Fibroblast of lung (primary cell): ENCODE measurements around the gene NOB1. TPM values are rescaled to one million over a fixed set of nuclear protein-coding genes. Genes with fewer than 3 reads are reported as not detected.
A peak's percentile ranks its signal among the peaks of the same experiment; 100 is the strongest.

Experiments used
- DNase-seq, 2 donors: peaks; one replicate each; pipeline versions ENCODE4 v3.0.0 to v3.0.0-alpha.2; 2010; ENCODE audit warnings: low read depth in 2 of 2
- H2AFZ ChIP-seq: 2 replicates; pipeline ENCODE4 v1.5.1; 2012; ENCODE audit warnings: low read length, control low read depth, inconsistent platforms
- H3K27ac ChIP-seq: 2 replicates; pipeline ENCODE4 v1.5.1; 2011; ENCODE audit warnings: low read length, control low read depth; ENCODE audit not compliant: insufficient read depth
- H3K27me3 ChIP-seq: 2 replicates; pipeline ENCODE4 v1.5.1; 2011; ENCODE audit warnings: mild to moderate bottlenecking, low read length; ENCODE audit not compliant: control insufficient read depth, insufficient read depth
- H3K36me3 ChIP-seq: 2 replicates; pipeline ENCODE4 v1.5.1; 2011; ENCODE audit warnings: low read length; ENCODE audit not compliant: control insufficient read depth, insufficient read depth
- H3K4me1 ChIP-seq: 2 replicates; pipeline ENCODE4 v1.5.1; 2011; ENCODE audit warnings: low read length; ENCODE audit not compliant: control insufficient read depth, insufficient read depth; ENCODE audit errors: extremely low read depth
- H3K4me2 ChIP-seq: 2 replicates; pipeline ENCODE4 v1.5.1; 2011; ENCODE audit warnings: low read length, control low read depth; ENCODE audit not compliant: insufficient read depth; ENCODE audit errors: extremely low read depth
- H3K4me3 ChIP-seq, 4 experiments: fragments of 200-600 bp in 1 of 4; sonication (generic) in 1 of 4; replicated peaks in 1 of 4; 2 replicates each; pipeline ENCODE4 v1.5.1; 2011 to 2016; ENCODE audit warnings: low read length in 4 of 4, low read depth in 3 of 4, mild to moderate bottlenecking in 3 of 4, control low read depth in 2 of 4, inconsistent platforms in 1 of 4, mixed read lengths in 1 of 4; ENCODE audit not compliant: insufficient read depth in 1 of 4; ENCODE audit errors: control extremely low read depth in 1 of 4
- H3K79me2 ChIP-seq: 2 replicates; pipeline ENCODE4 v1.5.1; 2012; ENCODE audit warnings: mild to moderate bottlenecking, low read length, inconsistent platforms; ENCODE audit not compliant: control insufficient read depth, insufficient read depth
- H3K9ac ChIP-seq: 2 replicates; pipeline ENCODE4 v1.5.1; 2011; ENCODE audit warnings: mild to moderate bottlenecking, low read length, control low read depth; ENCODE audit not compliant: insufficient read depth
- H3K9me3 ChIP-seq: 2 replicates; pipeline ENCODE4 v1.5.1; 2012; ENCODE audit warnings: low read depth, low read length; ENCODE audit not compliant: control insufficient read depth, insufficient read depth
- H4K20me1 ChIP-seq: 2 replicates; pipeline ENCODE4 v1.5.1; 2011; ENCODE audit warnings: low read length; ENCODE audit not compliant: control insufficient read depth, insufficient read depth; ENCODE audit errors: extremely low read depth
- EZH2 ChIP-seq: IDR thresholded peaks from 2 replicates; pipeline ENCODE4 v1.5.1; 2012; ENCODE audit warnings: low read length, control low read depth, mild to moderate bottlenecking; ENCODE audit errors: missing control alignments
- polyA minus RNA-seq: library from RNA; depleted of rRNA, polyadenylated mRNA; stranded (reverse); fragments of >200 nt; gene quantifications from 2 replicates; pipeline ENCODE4 v1.2.3, GENCODE V29; 2011; ENCODE audit warnings: low replicate concordance
- polyA plus RNA-seq, 2 donors: library from polyadenylated mRNA; depleted of rRNA in 1 of 2; stranded (reverse) in 1 of 2; unstranded in 1 of 2; fragments of >200 nt; gene quantifications; 2 replicates each; pipeline ENCODE4 v1.2.1, GENCODE V29; 2011 to 2012; ENCODE audit warnings: missing spikeins in 1 of 2
- total RNA-seq: library from RNA; depleted of rRNA; stranded (reverse); fragments of >200 nt; gene quantifications from 2 replicates; pipeline ENCODE4 v1.2.1, GENCODE V29; 2014
- TF ChIP-seq, protein P1 (sequence below), 2 donors: IDR thresholded peaks in 1 of 2; conservative IDR thresholded peaks in 1 of 2; 1 replicate in 1 of 2; 2 replicates in 1 of 2; pipeline ENCODE4 v1.5.1; 2011 to 2012; ENCODE audit warnings: low read length in 2 of 2, control low read depth in 1 of 2, inconsistent platforms in 1 of 2, low read depth in 1 of 2, mild to moderate bottlenecking in 1 of 2

Gene NOB1
- total RNA-seq (25.1 and 28.0 TPM in 2 replicates), polyA plus RNA-seq (45.0 and 64.4 TPM in 2 replicates), polyA minus RNA-seq (37.7 and 68.5 TPM in 2 replicates)
- 41.7 and 60.4 TPM in 2 replicates for polyA plus RNA-seq (2012)

DNA sequence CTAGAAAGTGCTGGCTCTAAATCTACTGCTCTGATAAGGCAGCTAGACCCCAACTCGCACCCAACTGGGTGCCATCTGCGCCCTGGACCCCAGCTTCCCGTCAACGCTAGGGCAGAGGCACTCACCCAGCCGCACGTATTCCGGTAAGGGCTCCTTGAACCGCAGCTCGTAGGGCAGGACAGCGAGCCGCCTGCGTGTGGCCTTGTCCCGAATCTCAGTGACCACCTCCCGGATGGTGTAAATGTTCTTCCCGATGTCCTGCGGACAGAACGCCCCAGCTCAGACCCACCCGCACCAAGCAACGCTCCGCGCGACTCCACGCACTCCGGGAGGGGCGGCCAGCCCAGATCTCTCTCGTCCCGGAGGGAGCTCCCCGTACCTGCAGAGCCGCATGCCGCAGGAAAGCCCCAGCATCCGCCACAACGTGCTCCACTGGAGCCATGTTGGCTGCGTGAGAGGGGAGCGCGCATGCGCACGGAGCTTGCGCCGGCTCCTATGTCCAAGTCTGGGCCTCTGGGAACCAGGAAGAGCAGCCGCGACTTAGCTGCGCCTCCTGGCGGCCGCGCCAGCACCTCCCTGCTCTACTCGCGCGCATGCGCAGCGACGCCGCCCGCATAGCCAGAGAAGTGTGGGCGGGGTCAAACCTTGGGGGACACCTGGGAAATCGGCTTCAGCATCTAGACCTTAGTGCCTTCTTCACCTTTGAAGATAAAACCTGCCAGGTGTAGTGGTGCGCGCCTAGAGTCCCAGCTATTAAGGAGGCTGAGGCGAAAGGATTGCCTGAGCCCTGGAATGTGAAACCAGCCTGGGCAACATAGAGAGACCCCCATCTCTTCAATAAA, at the start of gene NOB1:
TSS of gene NOB1 (minus strand) at position 458 of the 842 bp plus-strand sequence. CDS start at position 442, 16 bp downstream.
- Histone ChIP-seq H2AFZ (peak within 1 kb of the TSS; percentile 98), H3K9ac (peak within 1 kb of the TSS; percentile 92), H3K4me1 (peaks cover 6% of the 10 kb centered on the region), H4K20me1 (no peaks in the 10 kb centered on the region), H3K36me3 (no peaks in the 10 kb centered on the region), H3K9me3 (no peaks in the 10 kb centered on the region), H3K27ac (peak within 1 kb of the TSS; percentile 79), H3K4me3 (peak within 1 kb of the TSS; percentile 81 to 100 (median 97)), H3K4me2 (peak within 1 kb of the TSS; percentile 92), H3K27me3 (no peaks in the 10 kb centered on the region), H3K79me2 (peaks cover 33% of the 10 kb centered on the region)
- TF ChIP-seq, protein P1, sequence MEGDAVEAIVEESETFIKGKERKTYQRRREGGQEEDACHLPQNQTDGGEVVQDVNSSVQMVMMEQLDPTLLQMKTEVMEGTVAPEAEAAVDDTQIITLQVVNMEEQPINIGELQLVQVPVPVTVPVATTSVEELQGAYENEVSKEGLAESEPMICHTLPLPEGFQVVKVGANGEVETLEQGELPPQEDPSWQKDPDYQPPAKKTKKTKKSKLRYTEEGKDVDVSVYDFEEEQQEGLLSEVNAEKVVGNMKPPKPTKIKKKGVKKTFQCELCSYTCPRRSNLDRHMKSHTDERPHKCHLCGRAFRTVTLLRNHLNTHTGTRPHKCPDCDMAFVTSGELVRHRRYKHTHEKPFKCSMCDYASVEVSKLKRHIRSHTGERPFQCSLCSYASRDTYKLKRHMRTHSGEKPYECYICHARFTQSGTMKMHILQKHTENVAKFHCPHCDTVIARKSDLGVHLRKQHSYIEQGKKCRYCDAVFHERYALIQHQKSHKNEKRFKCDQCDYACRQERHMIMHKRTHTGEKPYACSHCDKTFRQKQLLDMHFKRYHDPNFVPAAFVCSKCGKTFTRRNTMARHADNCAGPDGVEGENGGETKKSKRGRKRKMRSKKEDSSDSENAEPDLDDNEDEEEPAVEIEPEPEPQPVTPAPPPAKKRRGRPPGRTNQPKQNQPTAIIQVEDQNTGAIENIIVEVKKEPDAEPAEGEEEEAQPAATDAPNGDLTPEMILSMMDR (conservative IDR thresholded peaks at IDR 0.05 in 1 of 2, IDR thresholded peaks at IDR 0.05 in 1 of 2; ENCODE audit: low read depth in 1 of 2, low read length in 2 of 2): peak; percentile 95
- no peak for TF ChIP-seq EZH2
- peak; percentile 91 to 97 for DNase-seq

DNA sequence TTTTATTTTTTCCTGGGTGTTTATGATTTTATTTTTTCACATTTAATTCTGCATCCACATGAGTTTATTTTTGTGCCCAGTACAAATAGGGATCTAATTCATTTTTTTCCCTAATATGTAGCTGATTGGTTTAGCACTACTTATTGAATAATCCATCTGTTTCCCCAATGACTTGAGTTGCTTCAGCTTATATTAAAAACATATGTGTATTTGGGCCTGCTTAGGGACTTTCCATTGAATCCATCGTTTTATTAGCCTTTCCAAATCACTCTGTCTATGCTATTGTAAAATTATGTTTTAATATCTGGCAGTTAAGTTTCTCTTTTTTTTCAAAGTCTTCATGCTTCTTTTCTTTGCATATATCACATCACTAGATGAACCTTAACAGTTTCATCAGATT, 49.6 kb upstream of the NOB1 start:
- TF ChIP-seq, protein P1 (conservative IDR thresholded peaks at IDR 0.05 in 1 of 2, IDR thresholded peaks at IDR 0.05 in 1 of 2; ENCODE audit: low read depth in 1 of 2, low read length in 2 of 2): no peak
- no peak for TF ChIP-seq EZH2
- DNase-seq: no peak
- H3K79me2 ChIP-seq: no peaks in the 10 kb centered on the region
- no peaks in the 10 kb centered on the region for H4K20me1 ChIP-seq
- H3K4me3 ChIP-seq: no peak overlapping the region
- H3K4me1 ChIP-seq: no peaks in the 10 kb centered on the region
- no peak overlapping the region for H3K4me2 ChIP-seq
- no peak overlapping the region for H3K27ac ChIP-seq
- no peaks in the 10 kb centered on the region for H3K27me3 ChIP-seq
- peaks cover 3% of the 10 kb centered on the region for H3K36me3 ChIP-seq
- H2AFZ ChIP-seq: no peak overlapping the region
- H3K9me3 ChIP-seq: no peaks in the 10 kb centered on the region
- no peak overlapping the region for H3K9ac ChIP-seq

DNA sequence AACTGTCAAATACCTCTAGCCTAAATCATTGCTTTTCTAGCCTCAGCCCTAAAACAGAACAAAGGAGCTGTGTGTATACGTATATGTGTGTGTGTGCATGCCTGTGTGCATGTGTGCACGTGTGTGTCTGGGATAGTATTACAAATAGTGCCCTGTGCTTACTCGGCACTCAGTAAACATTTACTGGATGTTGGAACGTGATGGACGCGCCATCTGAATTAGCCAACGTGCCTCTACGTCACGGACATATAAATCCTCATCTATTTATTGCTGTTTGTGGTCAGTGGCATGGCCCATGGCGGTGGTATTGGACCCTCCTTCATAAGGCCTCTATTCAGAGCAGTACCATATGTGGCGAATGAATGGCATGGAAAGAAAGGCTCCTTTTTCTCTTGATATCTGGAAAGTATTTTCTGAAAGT, 44.9 kb upstream of the NOB1 start:
- Histone ChIP-seq H3K9me3 (no peaks in the 10 kb centered on the region), H2AFZ (no peak overlapping the region), H3K27me3 (no peaks in the 10 kb centered on the region), H3K9ac (no peak overlapping the region), H3K4me2 (no peak overlapping the region), H4K20me1 (no peaks in the 10 kb centered on the region), H3K27ac (peak overlapping the region; percentile 14), H3K4me3 (no peak overlapping the region), H3K79me2 (no peaks in the 10 kb centered on the region), H3K4me1 (peaks cover 5% of the 10 kb centered on the region), H3K36me3 (peaks cover 5% of the 10 kb centered on the region)
- TF ChIP-seq, protein P1 (conservative IDR thresholded peaks at IDR 0.05 in 1 of 2, IDR thresholded peaks at IDR 0.05 in 1 of 2; ENCODE audit: low read depth in 1 of 2, low read length in 2 of 2): no peak
- TF ChIP-seq EZH2: no peak
- DNase-seq: peak; percentile 45 to 69
